Ammon's horn (tissue), 1 donor: ENCODE measurements around the gene SPECC1L.
A peak's percentile ranks its signal among the peaks of the same experiment; 100 is the strongest.

Experiments used
- DNase-seq: peaks from one replicate; pipeline ENCODE4 v3.0.0-alpha.2; 2016; ENCODE audit warnings: low spot score

Gene SPECC1L

DNA sequence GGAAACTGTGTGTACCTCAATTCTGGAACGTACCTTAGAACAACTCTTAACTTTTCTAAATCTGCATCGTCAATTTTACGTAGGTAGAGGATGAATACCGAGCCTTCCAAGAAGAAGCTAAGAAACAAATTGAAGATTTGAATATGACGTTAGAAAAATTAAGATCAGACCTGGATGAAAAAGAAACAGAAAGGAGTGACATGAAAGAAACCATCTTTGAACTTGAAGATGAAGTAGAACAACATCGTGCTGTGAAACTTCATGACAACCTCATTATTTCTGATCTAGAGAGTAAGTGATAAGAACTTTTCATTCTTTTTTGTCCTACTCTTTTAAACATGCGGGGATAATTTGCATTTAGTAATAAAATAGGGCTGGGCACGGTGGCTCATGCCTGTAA lies 53.5 kb downstream of the SPECC1L start:
- no peak for DNase-seq

DNA sequence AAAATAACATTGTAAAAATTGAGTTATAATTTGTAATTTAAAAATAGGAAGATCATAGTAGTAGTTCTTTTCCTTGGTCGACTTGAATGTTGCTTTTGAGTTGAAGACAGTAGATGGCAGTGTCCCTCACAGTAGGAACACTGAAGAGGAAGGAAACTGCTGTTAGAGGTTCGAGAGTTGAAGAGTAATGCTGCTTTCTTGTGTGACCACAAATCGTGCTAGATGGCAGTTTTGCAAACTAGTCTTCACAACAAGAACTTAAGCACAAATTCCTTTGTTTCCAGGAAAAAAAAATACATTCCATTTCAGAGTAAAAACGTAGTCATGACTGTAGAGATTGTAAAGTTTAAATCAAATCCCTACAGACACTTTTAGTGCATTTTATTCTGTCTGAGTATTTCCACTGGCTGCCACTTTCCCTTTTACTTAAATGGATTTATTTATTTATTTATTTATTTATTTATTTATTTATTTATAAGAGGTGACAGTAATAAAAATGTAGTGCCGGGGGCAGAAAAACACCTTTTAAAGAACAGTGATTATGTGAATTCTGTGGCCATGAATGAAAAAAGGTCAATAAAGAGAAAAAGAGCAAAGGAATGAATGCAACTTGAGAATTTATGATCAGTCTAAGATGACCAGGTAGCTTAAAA lies 54.6 kb downstream of the SPECC1L start:
- peak; percentile 87 for DNase-seq

DNA sequence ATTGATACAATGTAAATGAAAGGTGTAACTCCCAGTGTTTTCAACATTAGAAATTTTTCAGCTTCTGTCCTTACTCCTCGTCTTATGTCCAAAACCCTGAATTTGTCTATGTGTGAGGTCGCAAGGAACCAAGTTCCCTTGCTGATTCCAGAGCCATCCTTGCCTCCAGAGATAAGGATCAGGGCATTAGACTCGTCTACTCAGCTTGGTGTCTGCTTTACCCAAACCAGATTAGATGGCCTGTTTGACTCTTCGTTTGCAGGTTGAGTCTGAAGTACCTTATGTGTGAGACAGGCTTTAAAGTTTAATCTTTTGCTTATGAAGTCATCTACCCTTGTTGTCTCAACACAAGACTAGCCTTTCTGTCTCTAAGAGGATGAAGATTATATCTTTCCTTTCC lies 55.6 kb downstream of the SPECC1L start:
- no peak for DNase-seq

DNA sequence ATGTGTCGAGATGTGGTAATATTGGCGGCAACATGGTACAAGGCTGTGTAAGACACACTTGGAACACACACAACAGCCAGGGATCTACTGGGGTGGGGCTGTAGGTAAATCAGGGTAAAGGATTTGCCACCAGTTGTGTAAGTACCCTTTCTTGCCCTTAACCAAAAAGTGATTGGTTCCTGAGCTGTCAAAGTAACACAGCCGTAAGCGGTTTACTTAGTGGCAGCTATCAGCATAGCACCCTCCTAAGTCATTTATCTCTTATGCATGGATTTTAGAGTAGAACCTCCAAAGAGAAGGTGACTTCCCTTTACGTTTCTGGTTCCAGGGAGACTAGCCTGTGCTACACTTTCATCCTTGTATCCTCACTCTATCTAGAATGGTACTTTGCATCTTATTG lies 57.2 kb downstream of the SPECC1L start:
- no peak for DNase-seq

DNA sequence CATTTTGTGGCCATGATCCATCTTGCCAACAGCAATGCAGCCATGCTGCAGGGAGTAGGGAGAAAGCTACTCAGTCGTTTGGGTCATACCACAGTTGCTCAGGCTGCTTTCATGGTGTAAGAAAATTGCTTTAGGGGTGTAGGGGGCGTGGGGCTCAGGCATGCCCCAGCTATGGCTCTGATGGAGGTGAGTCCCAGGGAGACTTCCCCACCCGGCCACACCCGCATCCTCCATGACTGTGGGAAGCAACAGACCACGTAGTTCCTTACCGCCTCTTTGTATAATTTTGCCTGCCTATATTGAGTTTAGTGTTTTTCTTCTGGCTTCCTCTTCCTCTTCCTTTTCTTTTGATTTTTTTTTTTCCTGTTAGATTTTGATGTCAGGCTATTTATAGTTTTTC lies 58.8 kb downstream of the SPECC1L start:
- no peak for DNase-seq

DNA sequence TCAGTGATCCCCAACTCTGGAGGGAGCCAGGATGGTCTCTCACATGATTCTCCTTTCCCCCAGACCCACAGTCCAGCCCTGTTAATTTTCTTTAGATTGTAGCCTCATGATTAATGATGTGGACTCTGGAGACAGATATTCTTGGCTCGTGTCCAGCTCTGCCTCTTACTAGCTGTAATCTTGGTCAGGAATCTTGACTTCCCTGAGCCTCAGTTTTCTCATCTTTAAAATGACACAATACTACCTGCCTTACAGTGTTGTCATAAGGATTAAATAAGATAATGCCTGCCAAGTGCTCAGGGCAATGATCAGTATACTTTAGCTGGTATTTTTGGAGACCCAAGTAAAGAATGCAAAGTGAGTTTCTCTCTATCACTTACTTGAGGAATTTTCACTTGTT lies 60.0 kb downstream of the SPECC1L start:
- no peak for DNase-seq

DNA sequence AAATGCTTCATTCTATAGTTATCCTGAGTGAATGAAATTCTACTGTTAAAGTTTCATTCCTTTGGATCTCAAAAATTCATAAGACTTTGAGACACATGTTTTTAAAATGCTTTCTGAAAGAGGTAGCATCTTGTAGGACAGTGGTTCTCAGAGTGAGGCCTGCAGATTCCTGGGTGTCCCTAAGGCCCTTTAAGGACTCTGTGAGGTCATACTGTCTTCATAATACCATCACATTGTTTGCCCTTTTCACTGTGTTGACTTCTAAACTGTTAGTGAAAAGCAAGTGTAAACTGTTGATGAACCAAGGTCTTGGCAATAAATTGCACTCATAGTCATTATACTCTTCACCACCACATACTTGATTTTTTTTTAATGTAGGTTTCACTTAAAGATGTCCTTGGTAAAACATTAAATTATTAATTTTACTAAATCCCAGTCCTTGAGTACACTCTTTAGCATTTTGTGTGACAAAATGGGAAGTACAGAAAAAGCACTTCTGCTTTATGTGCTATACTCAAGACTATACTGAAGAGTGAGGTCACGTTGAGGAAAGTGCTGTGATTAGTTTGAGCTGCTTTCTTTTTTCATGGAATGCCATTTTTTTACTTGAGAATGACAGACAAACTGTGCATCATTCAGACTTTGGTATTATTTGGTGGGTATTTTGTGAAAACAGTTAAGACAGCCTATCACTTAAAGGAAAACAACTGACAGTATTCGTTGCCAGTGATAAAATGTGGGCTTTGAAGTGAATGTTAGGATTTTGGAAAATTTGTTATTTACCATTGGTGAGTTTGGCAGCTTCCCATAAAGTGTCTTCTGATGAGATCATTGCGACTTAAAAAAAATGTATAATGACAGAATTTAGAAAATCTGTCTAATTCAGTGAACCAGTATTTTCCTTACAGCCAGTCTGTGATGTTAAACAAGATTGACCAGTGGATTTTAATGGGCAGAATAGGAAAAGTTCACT lies 61.1 kb downstream of the SPECC1L start:
- DNase-seq, result peak; percentile 16

DNA sequence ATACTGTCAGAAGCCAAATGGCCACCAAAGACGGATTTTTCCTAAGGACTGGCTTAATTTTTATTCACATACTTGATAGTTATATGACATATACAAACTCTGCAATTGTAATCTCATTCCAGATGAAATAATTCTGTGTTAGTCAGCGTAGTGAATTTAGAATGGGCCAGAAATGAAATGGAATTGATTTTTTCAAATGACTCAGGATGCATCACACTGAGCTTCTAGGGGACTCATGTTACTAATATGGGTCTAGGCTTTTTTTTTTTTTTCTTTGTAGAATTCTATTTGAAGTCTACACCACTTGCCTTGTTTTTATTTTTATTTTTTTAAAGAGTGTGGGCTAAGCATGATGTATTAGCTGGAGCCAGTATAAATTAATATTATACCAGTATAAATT lies 62.7 kb downstream of the SPECC1L start:
- no peak for DNase-seq

DNA sequence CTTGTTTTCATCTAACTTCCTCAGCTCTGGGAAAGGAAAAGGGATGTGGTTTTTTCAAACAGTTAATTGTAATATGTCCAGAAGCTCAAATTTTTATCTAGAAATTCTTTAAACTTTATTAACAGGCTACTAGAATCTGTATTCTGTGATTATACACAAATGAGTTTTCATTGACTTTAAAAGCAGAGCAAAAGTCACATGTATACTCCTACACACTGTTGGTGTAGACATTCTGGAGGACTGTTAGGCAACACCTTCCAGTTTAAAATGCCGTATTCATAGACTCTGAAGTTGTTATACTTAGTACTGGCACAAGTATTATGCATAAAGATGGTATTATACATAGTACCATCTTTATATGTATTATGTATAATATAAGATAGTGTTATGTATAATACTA lies 64.9 kb downstream of the SPECC1L start:
- no peak for DNase-seq

DNA sequence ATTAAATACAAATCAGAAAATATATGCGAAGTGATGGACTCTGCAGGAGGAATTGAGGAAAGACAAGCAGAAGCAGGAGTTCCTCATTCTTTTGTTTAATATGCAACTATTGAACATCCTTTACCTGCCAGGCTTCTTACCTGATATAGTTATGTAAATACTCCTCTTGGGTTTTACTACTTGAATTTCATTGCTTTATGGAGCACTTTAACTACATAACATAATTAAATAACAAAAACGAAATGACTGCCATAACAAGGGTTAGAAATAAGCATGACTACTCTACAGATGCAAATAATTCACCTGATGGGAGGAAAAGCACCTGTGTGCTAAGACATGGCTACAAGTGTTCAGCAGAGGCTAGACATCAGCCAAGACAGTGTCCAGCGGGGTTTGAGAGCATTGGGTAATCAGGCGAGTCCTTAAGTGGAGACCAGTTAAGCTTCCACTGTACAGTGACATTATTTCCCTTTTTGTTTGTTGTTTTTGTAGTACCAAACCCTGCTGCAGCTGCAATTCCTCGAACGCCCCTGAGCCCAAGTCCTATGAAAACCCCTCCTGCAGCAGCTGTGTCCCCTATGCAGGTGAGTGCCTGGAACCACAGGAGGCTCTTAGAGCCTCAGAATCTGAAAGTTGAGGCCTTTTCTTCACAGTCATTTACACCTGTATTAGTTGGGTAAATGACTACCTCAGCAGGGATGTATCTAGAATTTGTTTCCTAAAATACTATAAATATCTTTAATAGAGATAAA lies 67.4 kb downstream of the SPECC1L start:
- no peak for DNase-seq

DNA sequence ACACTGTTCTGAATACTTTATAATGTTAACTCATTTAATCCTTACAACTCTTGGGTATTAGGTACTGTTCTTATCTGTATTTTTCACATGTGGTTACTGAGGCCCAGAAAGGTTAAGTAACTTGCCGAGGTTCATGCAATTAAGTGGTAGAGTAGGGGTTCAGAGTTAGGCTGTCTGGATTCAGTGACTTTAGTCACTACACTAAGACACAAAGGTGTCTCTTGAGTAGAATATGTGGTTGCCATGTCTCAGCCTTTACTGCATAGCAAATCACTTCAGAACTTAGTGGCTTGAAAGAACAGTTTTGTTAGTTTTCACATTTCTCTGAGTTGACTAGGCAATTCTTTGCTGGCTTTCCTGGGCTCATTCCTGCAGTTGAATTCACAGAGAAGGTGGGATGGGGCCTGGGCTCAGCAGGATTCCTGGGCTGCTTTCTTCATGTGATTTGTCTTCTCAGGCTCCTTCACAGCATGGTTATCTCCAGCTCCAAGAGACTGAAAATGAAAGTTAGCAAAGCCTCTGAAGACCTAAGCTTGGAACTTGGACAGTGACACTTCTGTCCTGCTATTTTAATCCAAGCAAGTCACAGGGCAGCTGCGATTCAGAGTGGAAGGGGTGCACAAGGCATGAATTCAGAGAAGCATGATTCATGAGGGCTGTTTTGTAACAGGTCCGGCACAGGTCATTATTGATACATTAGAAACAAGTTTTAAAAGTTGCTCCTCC lies 68.3 kb downstream of the SPECC1L start:
- no peak for DNase-seq

DNA sequence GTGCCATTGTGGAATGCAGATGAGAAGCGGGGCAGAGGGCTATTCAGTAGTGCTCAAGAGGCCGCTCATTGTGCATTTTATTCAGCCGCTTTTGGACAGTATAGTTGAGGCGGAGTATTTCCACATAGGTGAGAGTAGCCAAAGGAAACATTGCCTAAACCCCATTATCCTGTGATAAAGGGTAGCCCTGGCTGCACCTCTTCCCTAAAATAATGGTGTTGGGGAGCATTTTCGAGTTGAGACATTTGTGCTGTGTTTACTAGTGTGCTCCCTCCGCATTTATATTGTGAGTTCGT lies 68.8 kb downstream of the SPECC1L start:
- DNase-seq, result no peak

DNA sequence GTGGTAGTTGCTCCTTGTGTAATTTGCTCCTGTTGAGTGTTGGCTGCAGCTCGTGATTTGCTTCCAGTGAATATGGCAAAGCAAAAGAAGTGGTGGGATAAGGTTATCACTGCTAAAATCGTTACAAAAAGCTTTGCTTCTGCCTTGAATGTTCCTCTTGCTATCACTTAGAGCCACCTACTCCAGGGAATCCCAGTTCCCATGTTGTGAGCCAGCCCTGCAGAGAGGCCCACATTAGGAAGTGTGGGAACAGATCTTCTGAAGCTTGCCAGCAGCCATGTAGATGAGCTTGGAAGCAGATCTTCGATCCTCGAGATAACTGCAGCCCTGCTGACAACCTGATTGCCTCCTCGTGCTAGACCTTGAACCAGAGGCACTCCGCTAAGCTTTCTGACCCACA lies 71.0 kb downstream of the SPECC1L start:
- peak; percentile 7 for DNase-seq

DNA sequence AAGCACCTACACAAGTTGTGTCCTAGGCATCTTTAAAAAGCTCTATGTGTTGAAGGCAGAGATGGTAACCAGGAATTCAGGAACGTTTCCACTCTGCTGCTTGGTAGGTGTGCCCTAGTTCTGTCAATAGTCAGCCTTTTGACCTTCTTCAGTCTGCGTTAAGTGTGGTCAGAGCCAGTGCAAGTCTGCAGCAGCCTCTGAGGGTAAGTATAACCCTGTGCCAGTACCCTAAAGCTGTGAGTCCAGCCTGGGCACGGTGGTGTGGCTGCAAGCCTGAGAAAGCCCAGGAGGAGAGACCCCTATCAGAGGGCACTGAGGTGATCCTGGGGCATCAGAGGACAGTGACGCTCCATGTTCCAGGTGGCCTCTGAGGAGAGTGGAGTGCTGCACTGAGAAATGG lies 80.0 kb downstream of the SPECC1L start:
- DNase-seq, result no peak

DNA sequence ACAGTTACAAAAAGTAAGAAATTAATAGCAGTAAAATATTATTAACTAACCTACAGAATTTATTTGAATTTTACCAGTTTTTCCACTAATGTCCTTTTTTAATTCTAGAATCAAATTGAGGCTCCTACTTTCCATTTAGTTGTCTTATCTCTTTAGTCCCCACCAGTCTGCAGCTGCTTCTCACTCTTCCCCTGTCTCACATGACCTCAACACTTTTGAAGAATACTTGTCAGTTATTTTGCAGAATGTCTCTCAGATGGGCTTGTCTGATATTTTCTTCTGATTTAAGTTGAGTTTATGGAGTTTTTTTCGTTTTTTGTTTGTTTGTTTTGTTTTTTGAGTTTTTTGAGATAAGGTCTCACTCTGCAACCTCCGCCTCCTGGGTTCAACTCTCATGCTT lies 82.5 kb downstream of the SPECC1L start:
- no peak for DNase-seq

DNA sequence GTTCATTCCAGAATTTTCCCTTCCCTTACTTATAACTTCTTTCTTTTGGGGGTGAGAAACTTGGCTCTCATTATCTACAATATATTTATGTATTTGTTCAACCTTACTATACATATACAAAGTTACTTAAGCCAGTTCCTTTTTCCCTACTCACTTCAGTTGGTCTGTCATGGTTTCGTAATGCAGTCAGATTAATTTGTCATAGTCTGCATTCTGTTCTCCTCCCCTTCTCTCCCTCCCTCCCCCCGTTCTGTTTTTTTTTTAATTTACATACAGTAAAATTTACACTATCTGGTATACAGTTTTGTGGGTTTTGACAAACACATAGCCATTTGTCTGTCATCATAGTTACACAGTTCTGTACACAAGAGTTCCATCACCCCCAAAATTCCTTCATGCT lies 84.9 kb downstream of the SPECC1L start:
- no peak for DNase-seq

DNA sequence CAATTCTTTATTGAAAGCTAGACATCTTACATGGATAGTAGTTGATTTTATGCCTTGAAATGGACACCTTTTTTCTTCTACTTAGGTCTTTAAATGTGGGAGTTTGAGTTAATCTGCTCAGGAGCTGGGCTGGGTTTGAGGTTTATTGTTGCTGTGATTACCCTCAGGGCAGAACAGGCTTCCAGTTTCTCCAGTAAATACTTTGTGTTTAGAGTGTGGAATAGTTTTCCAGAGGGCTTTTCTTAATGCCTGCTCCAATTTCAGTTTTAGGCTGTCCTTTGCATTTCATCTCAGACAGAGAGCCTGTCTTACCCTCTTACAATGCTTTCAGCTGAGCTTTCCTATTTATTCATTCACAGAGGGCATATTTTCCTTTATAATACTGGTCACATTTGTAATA lies 86.9 kb downstream of the SPECC1L start:
- no peak for DNase-seq

DNA sequence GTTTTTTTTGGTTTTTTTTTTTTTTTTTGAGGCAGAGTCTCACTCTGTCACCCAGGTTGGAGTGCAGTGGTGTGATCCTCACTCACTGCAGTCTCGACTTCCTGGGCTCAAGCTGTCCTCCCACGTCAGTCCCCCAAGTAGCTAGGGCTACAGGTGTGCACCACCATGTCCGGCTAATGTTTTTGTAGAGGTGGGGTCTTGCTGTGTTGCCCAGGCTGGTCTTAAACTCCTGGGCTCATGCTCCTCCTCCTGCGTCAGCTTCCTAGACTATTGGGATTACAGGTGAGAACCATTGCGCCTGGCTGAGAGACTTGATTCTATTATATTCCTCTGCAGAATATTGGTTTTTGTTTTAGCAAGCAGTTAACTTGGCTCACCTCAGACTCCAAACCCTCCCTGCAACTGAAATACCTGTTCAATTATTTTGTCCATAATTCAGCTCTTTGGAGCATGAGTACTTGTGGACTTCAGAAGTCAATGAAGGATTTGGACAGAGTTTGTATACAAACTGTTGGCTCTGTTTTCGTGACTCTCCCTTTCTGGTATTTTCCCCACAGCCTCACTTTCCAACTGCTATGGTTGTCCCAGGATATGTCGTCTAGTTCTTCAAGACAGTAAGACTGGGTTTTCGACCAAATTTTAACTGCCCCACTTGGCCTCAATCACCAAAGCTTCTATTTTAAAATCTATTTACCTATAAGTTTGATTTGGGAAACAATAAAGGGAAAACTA lies 87.6 kb downstream of the SPECC1L start:
- no peak for DNase-seq

DNA sequence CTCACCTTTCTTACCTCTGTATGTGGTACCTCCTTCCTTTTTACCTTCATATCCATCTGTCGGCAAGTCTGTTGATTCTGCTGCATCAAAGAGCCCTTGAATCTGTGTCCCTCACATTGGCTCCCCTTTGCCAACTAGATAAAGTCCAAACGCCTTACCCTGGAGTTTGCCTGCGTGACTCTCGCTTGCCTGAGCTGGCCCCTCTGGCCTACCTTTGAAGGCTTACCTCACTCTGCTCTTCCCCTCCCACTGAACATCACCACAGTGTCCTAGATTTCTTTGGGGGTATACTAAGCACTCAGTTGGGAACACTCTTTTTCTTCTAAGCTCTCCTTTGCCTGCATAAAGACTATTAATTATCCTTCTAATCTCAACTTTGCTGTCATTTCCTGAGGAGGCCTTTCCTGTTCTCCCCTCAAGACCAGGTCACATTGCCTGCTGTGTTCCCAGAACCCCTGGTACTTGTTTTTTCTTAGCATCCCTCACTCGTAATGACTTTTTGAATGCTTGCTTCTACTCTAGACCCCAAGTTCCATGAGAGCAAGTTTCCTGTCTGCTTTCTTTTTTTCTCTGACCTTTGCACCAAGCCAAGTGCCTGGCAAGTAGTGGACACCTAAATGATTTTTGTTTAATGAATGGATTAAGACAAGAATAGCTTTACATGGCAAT lies 89.0 kb downstream of the SPECC1L start:
- no peak for DNase-seq

DNA sequence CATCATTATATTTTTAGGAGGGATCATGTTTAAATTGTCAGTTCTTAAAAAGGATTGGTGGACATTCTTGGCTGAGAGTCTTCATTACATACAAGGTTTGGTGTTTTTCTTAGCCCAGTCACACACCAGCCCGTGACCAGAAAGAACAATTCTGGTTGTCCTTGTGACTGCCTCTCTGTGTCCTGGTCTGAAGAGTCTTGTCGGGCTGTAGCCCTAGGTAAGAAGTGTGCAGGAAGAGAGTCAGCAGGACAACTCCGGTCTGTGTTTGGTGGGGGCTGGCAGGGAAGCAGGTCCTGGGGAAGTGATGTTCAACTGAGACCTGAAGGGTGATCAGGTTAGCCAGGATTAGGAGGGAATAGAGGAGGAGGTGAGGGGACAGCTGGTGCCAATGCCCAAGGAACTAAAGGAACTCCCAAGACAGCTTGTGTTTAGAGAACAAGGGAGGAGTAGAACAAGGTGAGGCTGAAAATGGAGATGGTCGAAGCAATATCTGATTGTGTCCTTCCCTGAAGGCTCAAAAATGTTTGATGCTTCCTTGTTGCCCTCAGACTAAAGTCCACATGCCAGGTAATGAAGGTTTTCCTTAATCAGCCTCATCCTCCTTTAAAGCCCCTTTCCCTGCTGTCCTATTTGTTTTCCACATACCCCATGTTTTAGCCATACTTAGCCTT lies 91.5 kb downstream of the SPECC1L start:
- no peak for DNase-seq

DNA sequence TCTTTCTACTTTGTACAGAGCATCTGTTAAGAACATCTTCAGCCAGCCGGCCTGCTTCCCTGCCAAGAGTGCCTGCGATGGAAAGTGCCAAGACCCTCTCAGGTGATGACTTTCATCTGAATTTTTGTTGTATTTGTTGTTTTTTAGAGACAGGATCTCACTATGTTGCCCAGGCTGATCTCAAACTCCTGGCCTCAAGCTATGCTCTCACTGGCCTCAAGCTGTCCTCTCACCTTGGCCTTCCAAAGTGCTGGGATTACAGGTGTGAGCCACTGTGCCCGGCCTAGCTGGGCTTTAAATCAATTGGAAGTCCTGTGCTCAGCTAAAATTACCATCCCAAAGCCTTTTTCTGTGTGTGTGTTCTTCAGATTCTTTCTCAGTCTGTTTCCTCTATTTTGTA lies 92.6 kb downstream of the SPECC1L start:
- no peak for DNase-seq
